T-helper 2 cell treated with Interferon-gamma antibody and Interleukin-4, amounts not matched to agents 5 μg/mL and 100 μg/mL, for 36 hours (primary cell): ENCODE measurements around the gene PRIM1.
"Not testable (repeated sequence)": the region's sequence is repeated elsewhere in the genome, so short reads cannot be mapped to it uniquely, and the experiment has no call there.

Source experiments
- DNase-seq: peaks from one replicate; pipeline ENCODE4 v3.0.0; 2021; ENCODE audit warnings: low spot score
- H3K27ac Mint-ChIP-seq: one replicate; pipeline ENCODE4 v1.8.0; 2021; ENCODE audit warnings: mild to moderate bottlenecking, mixed read lengths
- H3K27me3 Mint-ChIP-seq: one replicate; pipeline ENCODE4 v1.8.0; 2021; ENCODE audit warnings: low read depth, mixed read lengths
- H3K36me3 Mint-ChIP-seq: one replicate; pipeline ENCODE4 v1.8.0; 2021; ENCODE audit warnings: low read depth, mixed read lengths
- H3K4me1 Mint-ChIP-seq: one replicate; pipeline ENCODE4 v1.8.0; 2021; ENCODE audit warnings: low read depth, mixed read lengths
- H3K4me3 Mint-ChIP-seq: one replicate; pipeline ENCODE4 v1.8.0; 2022; ENCODE audit warnings: mild to moderate bottlenecking, moderate library complexity, mixed read lengths
- H3K9me3 Mint-ChIP-seq: one replicate; pipeline ENCODE4 v1.8.0; 2021; ENCODE audit warnings: mixed read lengths

The PRIM1 gene

GRCh38 chr12:56751712-56752598 lies at the start of gene PRIM1:
Gene PRIM1 (minus strand): TSS chr12:56752323. CDS start chr12:56752298, 25 bp downstream.
- peaks cover 32% of the 10 kb centered on the region for H3K36me3 Mint-ChIP-seq
- DNase-seq = peak; percentile 93
- H3K4me1 Mint-ChIP-seq = peaks cover 33% of the 10 kb centered on the region
- no peaks in the 10 kb centered on the region for H3K9me3 Mint-ChIP-seq
- peak within 1 kb of the TSS; percentile 98 for H3K4me3 Mint-ChIP-seq
- H3K27me3 Mint-ChIP-seq = no peaks in the 10 kb centered on the region
- H3K27ac Mint-ChIP-seq = peak within 1 kb of the TSS; percentile 99

GRCh38 chr12:56800221-56800620 lies 48.1 kb upstream of the PRIM1 start:
- Mint-ChIP-seq H3K27ac (no peak overlapping the region), H3K27me3 (peaks cover 2% of the 10 kb centered on the region), H3K4me3 (no peak overlapping the region), H3K4me1 (no peaks in the 10 kb centered on the region), H3K36me3 (no peaks in the 10 kb centered on the region), H3K9me3 (no peaks in the 10 kb centered on the region)
- DNase-seq = no peak

GRCh38 chr12:56799345-56799744 lies 47.2 kb upstream of the PRIM1 start:
- not testable (repeated sequence) for H3K4me1 Mint-ChIP-seq, H3K27me3 Mint-ChIP-seq, H3K27ac Mint-ChIP-seq, H3K36me3 Mint-ChIP-seq, DNase-seq, H3K9me3 Mint-ChIP-seq, H3K4me3 Mint-ChIP-seq

- not testable (repeated sequence) for DNase-seq, H3K4me3 Mint-ChIP-seq, H3K27ac Mint-ChIP-seq, H3K4me1 Mint-ChIP-seq, H3K36me3 Mint-ChIP-seq, H3K27me3 Mint-ChIP-seq, H3K9me3 Mint-ChIP-seq
These were observed 43.7 kb upstream of the PRIM1 start for GRCh38 chr12:56795791-56796190.

GRCh38 chr12:56795046-56795562 lies 43.0 kb upstream of the PRIM1 start:
- H3K9me3 Mint-ChIP-seq = not testable (repeated sequence)

GRCh38 chr12:56793124-56793523 lies 41.0 kb upstream of the PRIM1 start:
- H3K27ac Mint-ChIP-seq, H3K4me1 Mint-ChIP-seq, H3K27me3 Mint-ChIP-seq, H3K36me3 Mint-ChIP-seq, H3K9me3 Mint-ChIP-seq, H3K4me3 Mint-ChIP-seq, DNase-seq: not testable (repeated sequence)

More at GRCh38 chr12:56795046-56795562, 43.0 kb upstream of the PRIM1 start:
- DNase-seq, H3K27me3 Mint-ChIP-seq, H3K4me1 Mint-ChIP-seq, H3K4me3 Mint-ChIP-seq, H3K36me3 Mint-ChIP-seq, H3K27ac Mint-ChIP-seq: not testable (repeated sequence)

- Mint-ChIP-seq H3K36me3 (no peaks in the 10 kb centered on the region), H3K4me1 (no peaks in the 10 kb centered on the region), H3K27me3 (no peaks in the 10 kb centered on the region), H3K9me3 (no peaks in the 10 kb centered on the region), H3K27ac (no peak overlapping the region), H3K4me3 (no peak overlapping the region)
- no peak for DNase-seq
These were observed 40.6 kb upstream of the PRIM1 start for GRCh38 chr12:56792678-56793077.

GRCh38 chr12:56789429-56789828 lies 37.3 kb upstream of the PRIM1 start:
- H3K36me3 Mint-ChIP-seq, H3K27ac Mint-ChIP-seq, H3K4me1 Mint-ChIP-seq, H3K27me3 Mint-ChIP-seq, DNase-seq, H3K9me3 Mint-ChIP-seq, H3K4me3 Mint-ChIP-seq: not testable (repeated sequence)

GRCh38 chr12:56787498-56787897 lies 35.4 kb upstream of the PRIM1 start:
- Mint-ChIP-seq H3K4me1 (no peaks in the 10 kb centered on the region), H3K36me3 (no peaks in the 10 kb centered on the region), H3K9me3 (no peaks in the 10 kb centered on the region), H3K27ac (no peak overlapping the region), H3K4me3 (no peak overlapping the region), H3K27me3 (no peaks in the 10 kb centered on the region)
- no peak for DNase-seq

GRCh38 chr12:56785874-56786273 lies 33.8 kb upstream of the PRIM1 start:
- no peak for DNase-seq
- no peaks in the 10 kb centered on the region for H3K36me3 Mint-ChIP-seq

GRCh38 chr12:56785141-56785865 lies 33.2 kb upstream of the PRIM1 start:
- H3K36me3 Mint-ChIP-seq = no peaks in the 10 kb centered on the region
- H3K4me3 Mint-ChIP-seq = no peak overlapping the region
- no peaks in the 10 kb centered on the region for H3K9me3 Mint-ChIP-seq
- no peak overlapping the region for H3K27ac Mint-ChIP-seq
- H3K4me1 Mint-ChIP-seq = no peaks in the 10 kb centered on the region
- DNase-seq = no peak
- H3K27me3 Mint-ChIP-seq = no peaks in the 10 kb centered on the region

More at GRCh38 chr12:56785874-56786273, 33.8 kb upstream of the PRIM1 start:
- Mint-ChIP-seq H3K4me1 (no peaks in the 10 kb centered on the region), H3K27ac (no peak overlapping the region), H3K9me3 (no peaks in the 10 kb centered on the region), H3K27me3 (no peaks in the 10 kb centered on the region), H3K4me3 (no peak overlapping the region)

- no peaks in the 10 kb centered on the region for H3K9me3 Mint-ChIP-seq
- no peaks in the 10 kb centered on the region for H3K27me3 Mint-ChIP-seq
- no peak overlapping the region for H3K27ac Mint-ChIP-seq
- H3K36me3 Mint-ChIP-seq = no peaks in the 10 kb centered on the region
- no peaks in the 10 kb centered on the region for H3K4me1 Mint-ChIP-seq
- no peak for DNase-seq
- no peak overlapping the region for H3K4me3 Mint-ChIP-seq
These were observed 29.6 kb upstream of the PRIM1 start for GRCh38 chr12:56781726-56782125.

GRCh38 chr12:56778756-56779155 lies 26.6 kb upstream of the PRIM1 start:
- H3K36me3 Mint-ChIP-seq = no peaks in the 10 kb centered on the region
- no peaks in the 10 kb centered on the region for H3K27me3 Mint-ChIP-seq
- no peak overlapping the region for H3K27ac Mint-ChIP-seq
- H3K4me3 Mint-ChIP-seq = no peak overlapping the region
- H3K4me1 Mint-ChIP-seq = no peaks in the 10 kb centered on the region
- no peak for DNase-seq
- H3K9me3 Mint-ChIP-seq = no peaks in the 10 kb centered on the region

GRCh38 chr12:56776654-56777053 lies 24.5 kb upstream of the PRIM1 start:
- Mint-ChIP-seq H3K27ac (no peak overlapping the region), H3K4me3 (no peak overlapping the region), H3K4me1 (no peaks in the 10 kb centered on the region)

More at GRCh38 chr12:56776654-56777053, 24.5 kb upstream of the PRIM1 start:
- DNase-seq = no peak
- Mint-ChIP-seq H3K27me3 (no peaks in the 10 kb centered on the region), H3K36me3 (no peaks in the 10 kb centered on the region), H3K9me3 (no peaks in the 10 kb centered on the region)
